Spleen (tissue), 11 donors: ENCODE data around the gene RPL38. TPM values are rescaled to one million over a fixed set of nuclear protein-coding genes. Genes with fewer than 3 reads are reported as not detected.

Experiments
- DNase-seq: peaks from one replicate; pipeline ENCODE4 v3.0.0-alpha.2; 2020
- H3K27ac ChIP-seq, 8 donors: fragments of 200-600 bp; sonication (generic) in 7 of 8; 1 replicate in 4 of 8; 2 replicates in 4 of 8; pipeline versions ENCODE4 v1.5.0 to v1.8.0; 2016 to 2021; ENCODE audit warnings: inconsistent platforms in 4 of 8, mild to moderate bottlenecking in 4 of 8, moderate library complexity in 1 of 8
- H3K27me3 ChIP-seq, 7 donors: fragments of 200-600 bp; sonication (generic) in 6 of 7; replicated peaks in 1 of 7; 1 replicate in 4 of 7; 2 replicates in 3 of 7; pipeline versions ENCODE4 v1.5.0 to v1.8.0; 2016 to 2021; ENCODE audit warnings: inconsistent platforms in 3 of 7, mild to moderate bottlenecking in 1 of 7
- H3K36me3 ChIP-seq, 6 donors: fragments of 200-600 bp; sonication (generic) in 5 of 6; 1 replicate in 4 of 6; 2 replicates in 2 of 6; pipeline versions ENCODE4 v1.5.0 to v1.8.0; 2016 to 2021; ENCODE audit warnings: inconsistent platforms in 2 of 6
- H3K4me1 ChIP-seq, 6 donors: fragments of 200-600 bp; sonication (generic) in 5 of 6; 1 replicate in 3 of 6; 2 replicates in 3 of 6; pipeline versions ENCODE4 v1.5.0 to v1.8.0; 2016 to 2021; ENCODE audit warnings: inconsistent platforms in 3 of 6
- H3K4me3 ChIP-seq, 8 donors: fragments of 200-600 bp; sonication (generic) in 7 of 8; 1 replicate in 4 of 8; 2 replicates in 4 of 8; pipeline versions ENCODE4 v1.5.0 to v1.8.0; 2016 to 2021; ENCODE audit warnings: inconsistent platforms in 4 of 8, mild to moderate bottlenecking in 4 of 8, moderate library complexity in 2 of 8
- H3K9me3 ChIP-seq, 8 donors: fragments of 200-600 bp; sonication (generic) in 7 of 8; 1 replicate in 4 of 8; 2 replicates in 4 of 8; pipeline versions ENCODE4 v1.5.0 to v1.8.0; 2016 to 2021; ENCODE audit warnings: inconsistent platforms in 4 of 8
- CTCF ChIP-seq, 11 experiments: fragments of 200-600 bp in 7 of 11; fragments of 450-650 bp in 4 of 11; sonication (generic) in 4 of 11; IDR thresholded peaks in 8 of 11; conservative IDR thresholded peaks in 3 of 11; 1 replicate in 7 of 11; 2 replicates in 4 of 11; pipeline versions ENCODE4 v1.4.0 to v1.8.0; 2016 to 2021; ENCODE audit warnings: antibody characterized with exemption in 11 of 11, inconsistent platforms in 4 of 11, mild to moderate bottlenecking in 1 of 11
- POLR2A ChIP-seq, 3 donors: fragments of 450-650 bp; IDR thresholded peaks; one replicate each; pipeline ENCODE4 v1.5.1; 2017; ENCODE audit warnings: antibody characterized with exemption in 3 of 3, mild to moderate bottlenecking in 1 of 3
- POLR2AphosphoS5 ChIP-seq, 3 donors: sonication (generic); formaldehyde crosslinking; IDR thresholded peaks; one replicate each; pipeline ENCODE4 v1.5.1; 2017; ENCODE audit warnings: antibody characterized with exemption in 3 of 3
- WGBS, 5 donors: extraction: QIAGEN DNeasy Blood & Tissue Kit in 3 of 5; methylation state at CpG; one replicate each; pipeline versions ENCODE4 v1.1.5 to v1.1.7; 2013 to 2018; 5-methylcytosine and 5-hydroxymethylcytosine counted together
- intact Hi-C: fragments of 100-400 bp; cut with DNase I; formaldehyde crosslinking; loops from one replicate; pipeline ENCODE4 v1.15.0; 2023; ENCODE audit warnings: low total_unique reads
- polyA plus RNA-seq, 3 donors: library from polyadenylated mRNA; stranded (reverse); fragments of 200-250 nt; gene quantifications; one replicate each; pipeline ENCODE4 v1.2.1, GENCODE V29; 2013
- total RNA-seq, 7 donors: library from RNA; depleted of rRNA in 3 of 7; stranded (reverse); fragments of >200 nt in 3 of 7; fragmentation: NEBNext Ultra II Directional in 4 of 7; extraction: Animal tissue kit (Norgen Biotek cat#: 25700) in 4 of 7; gene quantifications; one replicate each; pipeline versions ENCODE4 v1.1.0 to v1.2.1, GENCODE V29; 2016 to 2021
- donor health status: healthy with polysubstance abuse.
- donor health status: DM: no; HTN: no; CAD: no; lungs with moderate emphysema.
- donor health status: DM: no; HTN: no; CAD: no.
- donor health status: Bipolar disorder and iron deficiency.
- donor health status: healthy.
- donor health status: DM: no; HTN: no; CAD: no.
- donor health status: DM: yes; HTN: yes; CAD: no.

Gene RPL38
- total and polyA plus RNA-seq, 10 donors: 311 to 3,463 (median 896) TPM

- intact Hi-C loops: no loop called here
- Histone ChIP-seq H3K4me1 (no peaks in the 10 kb centered on the region), H3K4me3 (no peak overlapping the region), H3K27ac (no peak overlapping the region), H3K27me3 (peaks cover 0 to 30% (median 0%) of the 10 kb centered on the region in 7 donors), H3K36me3 (no peaks in the 10 kb centered on the region), H3K9me3 (no peaks in the 10 kb centered on the region)
- no peak for DNase-seq
- WGBS, 5 donors: 83 to 95% (median 89%) methylated on average over 9 of the region's 9 CpGs
- TF ChIP-seq CTCF (IDR thresholded peaks at IDR 0.05 in 8 of 11, conservative IDR thresholded peaks at IDR 0.05 in 3 of 11): no peak
- no peak for TF ChIP-seq POLR2AphosphoS5 (IDR thresholded peaks at IDR 0.05)
Observed at GRCh38 chr17:74157366-74157765, 46.1 kb upstream of the RPL38 start.

GRCh38 chr17:74158761-74159160, 44.7 kb upstream of the RPL38 start:
- no peak overlapping the region for H3K27ac ChIP-seq
- no peak overlapping the region for H3K4me3 ChIP-seq
- H3K4me1 ChIP-seq: peaks cover 0 to 5% (median 0%) of the 10 kb centered on the region in 6 donors
- H3K9me3 ChIP-seq: no peaks in the 10 kb centered on the region
- TF ChIP-seq CTCF (IDR thresholded peaks at IDR 0.05 in 8 of 11, conservative IDR thresholded peaks at IDR 0.05 in 3 of 11) (no peak), POLR2A (IDR thresholded peaks at IDR 0.05) (no peak), POLR2AphosphoS5 (IDR thresholded peaks at IDR 0.05) (no peak)
- H3K27me3 ChIP-seq: peaks cover 0 to 29% (median 4%) of the 10 kb centered on the region in 7 donors
- no peaks in the 10 kb centered on the region for H3K36me3 ChIP-seq
- intact Hi-C loops: no loop called here
- no peak for DNase-seq

- DNase-seq: no peak
- Histone ChIP-seq H3K36me3 (no peaks in the 10 kb centered on the region), H3K9me3 (no peaks in the 10 kb centered on the region), H3K27me3 (peaks cover 0 to 33% (median 4%) of the 10 kb centered on the region in 7 donors), H3K27ac (no peak overlapping the region), H3K4me1 (peaks cover 0 to 5% (median 0%) of the 10 kb centered on the region in 6 donors), H3K4me3 (no peak overlapping the region)
- 81 to 90% (median 89%) methylated on average over 5 of the region's 5 CpGs for WGBS, 5 donors
- intact Hi-C loops: no loop called here
- TF ChIP-seq CTCF (IDR thresholded peaks at IDR 0.05 in 8 of 11, conservative IDR thresholded peaks at IDR 0.05 in 3 of 11) (no peak), POLR2AphosphoS5 (IDR thresholded peaks at IDR 0.05) (no peak), POLR2A (IDR thresholded peaks at IDR 0.05) (no peak)
Observed at GRCh38 chr17:74159226-74159840, 44.1 kb upstream of the RPL38 start.

- 63 to 71% (median 68%) methylated on average over 22 to 23 of the region's 23 CpGs for WGBS, 5 donors
- Histone ChIP-seq H3K9me3 (no peaks in the 10 kb centered on the region), H3K27me3 (peaks cover 0 to 42% (median 4%) of the 10 kb centered on the region in 7 donors), H3K4me3 (no peak overlapping the region), H3K27ac (no peak overlapping the region), H3K36me3 (no peaks in the 10 kb centered on the region), H3K4me1 (peaks cover 0 to 5% (median 0%) of the 10 kb centered on the region in 6 donors)
- TF ChIP-seq POLR2A (IDR thresholded peaks at IDR 0.05): no peak
- DNase-seq: no peak
- intact Hi-C loops: no loop called here
Observed at GRCh38 chr17:74160656-74161502, 42.6 kb upstream of the RPL38 start.
